AG09309 (cell line): ENCODE measurements around the gene MED4.

Experiments used
- DNase-seq: peaks from one replicate; pipeline ENCODE4 v3.0.0-alpha.2; 2010; ENCODE audit warnings: low read depth
- H3K4me3 ChIP-seq: 2 replicates; pipeline ENCODE4 v1.5.1; 2011; ENCODE audit warnings: mild to moderate bottlenecking, low read depth, low read length, moderate library complexity; ENCODE audit not compliant: control insufficient read depth
- CTCF ChIP-seq: IDR thresholded peaks from 2 replicates; pipeline ENCODE4 v1.5.1; 2011; ENCODE audit warnings: mild to moderate bottlenecking, low read depth, low read length, inconsistent platforms; ENCODE audit not compliant: insufficient read depth, control insufficient read depth; ENCODE audit errors: missing control alignments

Gene MED4

GRCh38 chr13:48116808-48117207, 21.9 kb upstream of the MED4 start:
- TF ChIP-seq CTCF = no peak
- H3K4me3 ChIP-seq = no peak overlapping the region
- no peak for DNase-seq

DNA sequence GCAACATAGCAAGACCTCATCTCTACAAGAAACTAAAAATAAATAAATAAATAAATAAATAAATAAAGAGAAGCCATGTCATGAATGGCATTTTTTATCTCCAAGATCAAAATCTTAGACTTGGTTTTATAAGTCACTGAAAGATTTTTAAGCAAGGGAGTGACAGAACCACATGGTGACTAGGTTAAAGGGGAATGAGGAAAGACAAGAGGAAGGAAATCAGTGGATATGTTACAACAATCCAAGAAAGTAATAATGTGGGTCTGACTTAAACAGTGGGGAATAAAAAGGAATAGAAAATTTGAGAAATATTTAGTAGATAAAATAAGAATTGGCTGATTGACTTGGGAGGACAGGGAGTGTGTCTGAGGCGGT, 18.8 kb upstream of the MED4 start:
- no peak for TF ChIP-seq CTCF
- no peak for DNase-seq
- no peak overlapping the region for H3K4me3 ChIP-seq

GRCh38 chr13:48112896-48113755, 18.2 kb upstream of the MED4 start:
- H3K4me3 ChIP-seq = no peak overlapping the region
- DNase-seq = no peak
- TF ChIP-seq CTCF = no peak

- TF ChIP-seq CTCF = no peak
- no peak for DNase-seq
- H3K4me3 ChIP-seq = no peak overlapping the region
Measured at GRCh38 chr13:48110931-48111721, 16.2 kb upstream of the MED4 start.

- no peak for TF ChIP-seq CTCF
- no peak for DNase-seq
- H3K4me3 ChIP-seq = no peak overlapping the region
Measured at GRCh38 chr13:48110132-48110868, 15.4 kb upstream of the MED4 start.

DNA sequence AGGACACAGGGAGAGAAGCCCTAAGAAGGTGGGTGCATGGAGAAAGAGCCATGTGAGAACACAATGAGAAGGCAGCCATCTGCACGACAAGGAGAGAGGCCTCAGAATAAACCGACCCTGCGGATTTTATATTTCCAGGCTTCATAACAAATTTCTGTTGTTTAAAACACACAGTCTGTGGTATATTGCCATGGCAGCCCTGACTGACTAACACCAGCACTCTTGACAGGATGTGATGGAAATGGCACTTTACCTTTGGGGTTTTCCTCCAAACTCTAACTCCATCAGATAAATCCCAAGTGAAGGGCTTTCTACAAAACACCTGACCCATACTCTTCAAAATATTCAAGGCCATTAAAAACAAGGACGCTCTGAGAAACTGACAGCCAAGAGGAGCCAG, 13.2 kb upstream of the MED4 start:
- TF ChIP-seq CTCF = no peak
- no peak for DNase-seq
- no peak overlapping the region for H3K4me3 ChIP-seq
